HUES48 (cell line): ENCODE data around the gene NANP.
"Not testable (repeated sequence)": the region's sequence is repeated elsewhere in the genome, so short reads cannot be mapped to it uniquely, and the experiment has no call there.

ENCODE experiments used
- H3K27ac ChIP-seq: one replicate; pipeline ENCODE4 v1.7.0; 2013; ENCODE audit warnings: low read depth, low read length, inconsistent platforms
- H3K27me3 ChIP-seq: 2 replicates; pipeline ENCODE4 v1.6.1; 2013; ENCODE audit warnings: mild to moderate bottlenecking, low read length; ENCODE audit not compliant: control insufficient read depth, insufficient read depth
- H3K36me3 ChIP-seq: 2 replicates; pipeline ENCODE4 v1.6.1; 2013; ENCODE audit warnings: low read length; ENCODE audit not compliant: control insufficient read depth, insufficient read depth
- H3K4me1 ChIP-seq: 2 replicates; pipeline ENCODE4 v1.6.1; 2013; ENCODE audit warnings: mild to moderate bottlenecking, low read length; ENCODE audit not compliant: control insufficient read depth, insufficient read depth
- H3K4me3 ChIP-seq: 2 replicates; pipeline ENCODE4 v1.5.1; 2013; ENCODE audit warnings: mild to moderate bottlenecking, low read depth, low read length
- H3K9ac ChIP-seq: 2 replicates; pipeline ENCODE4 v1.6.1; 2013; ENCODE audit warnings: mild to moderate bottlenecking, low read depth, low read length, moderate library complexity
- H3K9me3 ChIP-seq: 2 replicates; pipeline ENCODE4 v1.6.1; 2013; ENCODE audit warnings: low read length; ENCODE audit not compliant: control insufficient read depth, insufficient read depth

The NANP gene

DNA sequence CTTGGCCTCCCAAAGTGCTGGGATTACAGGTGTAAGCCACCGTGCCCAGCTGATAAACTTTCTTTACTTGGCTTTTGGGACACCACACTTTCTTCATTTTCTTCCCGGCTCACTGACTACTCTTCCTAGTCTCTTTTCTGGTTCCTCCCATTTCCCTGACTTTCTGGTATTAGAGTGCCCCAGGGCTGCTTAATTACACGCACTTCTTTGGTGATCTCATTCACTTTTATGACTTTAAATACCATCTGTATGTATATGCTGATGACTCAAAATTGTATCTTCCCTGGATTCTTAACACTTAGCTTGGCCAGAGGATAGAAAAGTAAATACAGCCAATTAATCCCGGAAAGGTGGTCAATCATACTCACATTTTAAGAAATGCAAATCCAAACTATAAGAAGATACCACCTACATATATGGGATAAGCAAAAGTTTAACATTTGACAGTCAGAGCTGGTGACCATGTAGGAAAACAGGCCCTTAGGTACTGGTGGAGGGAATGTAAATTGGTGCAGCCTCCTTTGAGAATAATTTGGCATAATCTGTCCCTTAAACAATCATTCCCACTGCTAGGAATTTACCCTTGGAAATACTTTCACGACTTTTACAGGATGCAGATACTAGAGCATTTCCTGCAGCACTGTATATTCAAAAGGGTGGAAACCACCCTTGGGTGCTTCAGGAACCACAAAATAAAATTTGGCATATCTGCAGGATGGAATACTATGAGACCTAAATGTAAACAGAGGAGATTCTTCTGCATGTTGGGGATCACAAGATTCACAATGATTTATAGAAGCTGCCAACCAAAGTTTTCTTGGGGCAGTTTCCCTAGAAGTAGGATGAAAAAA is 9.4 kb upstream of the NANP start:
- Histone ChIP-seq H3K9me3 (peaks cover 22% of the 10 kb centered on the region), H3K4me1 (no peaks in the 10 kb centered on the region), H3K4me3 (no peak overlapping the region), H3K27me3 (no peaks in the 10 kb centered on the region), H3K9ac (no peak overlapping the region), H3K36me3 (peaks cover 17% of the 10 kb centered on the region; the same call in 1 of the 2 replicates), H3K27ac (no peak overlapping the region)

DNA sequence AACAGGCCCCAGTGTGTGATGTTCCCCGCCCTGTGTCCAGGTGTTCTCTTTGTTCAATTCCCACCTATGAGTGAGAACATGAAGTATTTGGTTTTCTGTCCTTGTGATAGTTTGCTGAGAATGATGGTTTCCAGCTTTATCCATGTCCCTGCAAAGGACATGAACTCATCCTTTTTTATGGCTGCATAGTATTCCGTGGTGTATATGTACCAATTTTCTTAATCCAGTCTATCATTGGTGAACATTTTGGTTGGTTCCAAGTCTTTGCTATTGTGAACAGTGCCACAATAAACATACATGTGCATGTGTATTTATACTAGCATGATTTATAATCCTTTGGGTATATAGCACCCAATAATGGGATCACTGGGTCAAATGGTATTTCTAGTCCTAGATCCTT is 6.8 kb upstream of the NANP start:
- H3K4me1 ChIP-seq, H3K9ac ChIP-seq, H3K9me3 ChIP-seq, H3K27me3 ChIP-seq, H3K4me3 ChIP-seq, H3K27ac ChIP-seq: not testable (repeated sequence)
- peaks cover 10% of the 10 kb centered on the region; the same call in 1 of the 2 replicates for H3K36me3 ChIP-seq

DNA sequence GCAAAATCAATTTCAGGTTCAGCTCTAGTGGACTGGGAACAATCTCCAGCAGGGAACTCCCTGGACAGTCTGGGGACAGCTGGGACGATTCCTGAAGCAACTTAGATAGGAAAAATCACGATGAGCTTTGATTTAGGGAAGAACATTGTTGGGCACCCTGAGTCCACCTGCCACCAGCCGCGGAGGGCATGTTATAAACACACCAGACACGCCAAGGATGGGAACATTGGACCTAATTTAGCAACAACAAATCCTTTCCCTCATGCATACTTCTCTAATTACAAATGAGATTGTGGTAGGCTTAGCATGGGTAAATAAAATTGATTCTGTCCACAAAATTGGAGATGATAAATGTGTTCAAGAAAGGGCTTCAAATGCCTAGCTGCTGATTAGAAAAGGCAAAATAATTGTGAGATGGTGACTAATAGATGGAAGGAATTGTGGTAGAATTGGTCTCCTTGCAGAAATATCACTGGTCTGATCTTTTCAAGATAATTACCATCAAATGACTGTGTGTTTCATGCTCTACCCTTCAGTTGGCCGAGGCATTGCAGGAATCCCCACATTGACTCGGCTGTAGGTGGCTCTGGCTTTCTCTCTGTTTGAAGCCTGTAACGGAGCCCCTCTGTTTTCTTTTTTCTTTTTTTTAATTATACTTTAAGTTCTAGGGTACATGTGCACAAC is 6.1 kb upstream of the NANP start:
- peaks cover 7% of the 10 kb centered on the region; the same call in 1 of the 2 replicates for H3K36me3 ChIP-seq
- no peaks in the 10 kb centered on the region for H3K9me3 ChIP-seq
- H3K27me3 ChIP-seq, result no peaks in the 10 kb centered on the region
- no peak overlapping the region for H3K4me3 ChIP-seq
- no peak overlapping the region for H3K9ac ChIP-seq
- peaks cover 7% of the 10 kb centered on the region; the same call in 1 of the 2 replicates for H3K4me1 ChIP-seq
- H3K27ac ChIP-seq, result no peak overlapping the region

DNA sequence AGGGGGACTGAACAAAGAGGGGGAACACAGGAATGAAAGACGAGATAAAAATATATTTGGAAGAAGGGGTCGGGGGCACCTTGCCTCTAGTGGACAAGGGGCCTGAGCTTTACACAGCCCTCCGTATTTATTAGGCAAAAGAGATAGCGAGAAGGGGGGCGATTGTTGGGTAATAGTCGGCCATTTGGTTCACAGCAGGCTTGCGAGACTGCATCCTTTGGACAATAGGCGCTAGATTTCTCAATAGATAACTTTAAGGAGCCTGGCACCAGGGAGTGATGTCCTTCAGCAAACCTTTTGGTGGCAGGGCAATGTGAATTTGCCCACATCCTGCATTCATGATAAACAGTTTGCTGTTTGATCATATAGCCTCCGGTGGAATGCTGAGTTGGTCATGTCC is 3.0 kb upstream of the NANP start:
- H3K27ac ChIP-seq, result no peak overlapping the region
- no peaks in the 10 kb centered on the region for H3K36me3 ChIP-seq
- no peaks in the 10 kb centered on the region for H3K9me3 ChIP-seq
- peaks cover 23% of the 10 kb centered on the region for H3K4me1 ChIP-seq
- no peak overlapping the region for H3K4me3 ChIP-seq
- peaks cover 21% of the 10 kb centered on the region for H3K27me3 ChIP-seq
- no peak overlapping the region for H3K9ac ChIP-seq

DNA sequence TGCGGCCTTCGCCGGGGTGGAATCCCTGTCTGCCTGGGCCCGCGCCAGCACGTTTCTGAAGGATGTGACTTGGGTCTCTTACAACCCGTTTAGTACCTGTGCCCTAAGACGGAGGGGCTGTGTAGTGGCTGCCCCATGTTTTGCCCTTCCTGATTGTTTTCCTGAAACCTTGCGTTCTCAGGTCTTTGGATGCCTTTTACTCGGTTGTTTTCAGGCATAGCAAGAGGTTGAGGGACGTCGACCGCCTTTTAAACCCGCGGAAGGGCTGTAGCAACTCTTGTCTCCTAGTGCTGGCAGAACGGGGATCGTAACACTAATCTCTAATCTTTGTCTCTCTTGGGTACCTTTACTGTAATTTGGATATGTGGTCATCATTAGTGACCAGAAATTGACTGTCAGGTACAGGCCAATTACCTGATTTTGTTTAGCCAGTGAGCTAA is 706 bp upstream of the NANP start:
- H3K9me3 ChIP-seq, result no peaks in the 10 kb centered on the region
- peak overlapping the region; percentile 80 for H3K9ac ChIP-seq
- H3K27me3 ChIP-seq, result peaks cover 22% of the 10 kb centered on the region
- H3K36me3 ChIP-seq, result no peaks in the 10 kb centered on the region
- peak overlapping the region; percentile 68 for H3K4me3 ChIP-seq
- H3K4me1 ChIP-seq, result peaks cover 23% of the 10 kb centered on the region
- peak overlapping the region; percentile 74 for H3K27ac ChIP-seq

DNA sequence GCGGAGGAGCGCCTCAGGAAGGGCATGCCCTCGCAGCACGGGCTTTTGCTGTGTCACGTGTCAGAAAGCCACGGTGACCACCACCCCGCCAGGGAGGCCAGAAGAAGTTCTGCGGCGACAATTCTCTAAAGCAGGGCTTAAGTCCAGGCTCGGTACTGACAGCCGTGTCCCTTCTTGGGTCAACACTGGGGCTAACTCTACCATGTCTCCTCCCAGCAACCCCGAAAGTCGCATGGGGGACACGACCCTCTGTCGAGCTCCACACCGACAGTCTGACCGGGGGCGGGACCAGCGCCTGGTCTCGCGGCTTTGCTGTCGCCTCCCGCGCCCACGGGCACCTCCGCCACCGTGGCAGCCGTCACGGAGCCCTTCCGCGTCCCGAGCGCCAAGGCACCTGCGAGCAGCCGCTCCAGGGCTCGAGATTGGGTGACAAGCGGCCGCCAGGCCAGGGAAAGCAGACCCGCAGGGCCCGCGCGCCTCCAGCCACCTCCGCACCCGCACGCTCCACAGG is 534 bp downstream of the NANP start:
- no peaks in the 10 kb centered on the region for H3K9me3 ChIP-seq
- H3K4me1 ChIP-seq, result peaks cover 27% of the 10 kb centered on the region
- H3K4me3 ChIP-seq, result peak overlapping the region; percentile 68
- peak overlapping the region; percentile 74 for H3K27ac ChIP-seq
- peak overlapping the region; percentile 80 for H3K9ac ChIP-seq
- H3K27me3 ChIP-seq, result peaks cover 22% of the 10 kb centered on the region
- H3K36me3 ChIP-seq, result no peaks in the 10 kb centered on the region

DNA sequence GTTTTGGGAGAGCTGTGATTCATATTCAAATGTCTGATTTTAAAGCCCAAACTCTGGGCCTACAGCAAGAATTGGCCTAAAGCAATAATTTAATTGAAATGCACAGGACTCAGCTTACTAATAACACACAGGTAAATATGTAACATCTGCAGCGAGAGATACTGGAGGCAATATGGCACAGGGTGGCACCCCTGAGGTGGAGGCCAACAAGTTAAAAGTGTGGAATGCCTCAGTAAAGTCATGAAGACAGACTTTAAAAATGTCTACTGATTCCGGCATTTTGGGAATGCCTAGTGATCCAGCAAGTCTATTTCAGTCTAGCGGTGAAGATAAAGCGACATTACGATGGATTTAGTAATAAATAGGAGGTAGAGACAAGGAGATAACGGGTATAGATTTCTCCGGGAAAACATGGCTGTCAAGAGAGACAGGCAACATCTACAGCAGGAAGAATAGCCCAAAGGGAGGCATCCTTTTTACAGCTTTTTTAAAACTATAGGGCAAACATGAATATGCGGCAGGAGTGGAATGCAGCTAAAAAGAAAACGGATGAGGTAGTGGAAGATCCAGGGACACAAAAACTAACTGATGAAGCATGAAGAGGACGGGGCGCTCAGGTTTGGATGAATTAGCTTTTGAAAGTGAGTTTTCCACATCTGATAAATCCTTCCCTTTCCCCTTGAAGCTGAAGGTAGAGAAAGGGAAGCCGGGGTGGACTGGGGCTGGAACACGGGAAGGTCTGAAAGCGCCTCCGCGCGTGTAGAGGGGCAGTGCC is 1.2 kb downstream of the NANP start:
- H3K27ac ChIP-seq, result no peak overlapping the region
- no peak overlapping the region for H3K9ac ChIP-seq
- peak overlapping the region; percentile 68 for H3K4me3 ChIP-seq
- H3K9me3 ChIP-seq, result no peaks in the 10 kb centered on the region
- peaks cover 27% of the 10 kb centered on the region for H3K4me1 ChIP-seq
- peaks cover 22% of the 10 kb centered on the region for H3K27me3 ChIP-seq
- no peaks in the 10 kb centered on the region for H3K36me3 ChIP-seq

DNA sequence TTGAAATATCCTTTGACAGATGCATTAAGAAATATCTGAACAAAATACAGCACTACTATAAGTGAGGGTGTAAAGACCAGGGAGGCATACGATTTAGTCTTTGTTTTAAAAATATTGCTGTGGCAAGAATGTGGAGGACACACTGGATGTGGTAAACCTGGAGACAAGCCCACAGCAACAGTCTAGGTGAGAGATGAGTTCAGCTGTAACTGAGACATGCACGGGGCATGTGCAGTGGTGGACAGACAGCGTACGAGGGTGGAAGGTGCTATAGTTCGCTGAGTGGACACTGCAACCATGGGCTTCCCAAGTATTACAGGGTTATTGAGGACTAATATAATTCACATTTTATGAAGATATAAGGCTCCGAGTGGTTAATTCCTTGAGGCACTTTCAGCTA is 1.8 kb downstream of the NANP start:
- no peaks in the 10 kb centered on the region for H3K9me3 ChIP-seq
- peaks cover 22% of the 10 kb centered on the region for H3K27me3 ChIP-seq
- H3K4me3 ChIP-seq, result peak overlapping the region; percentile 68; the same call in 1 of the 2 replicates
- H3K27ac ChIP-seq, result no peak overlapping the region
- no peak overlapping the region for H3K9ac ChIP-seq
- no peaks in the 10 kb centered on the region for H3K36me3 ChIP-seq
- peaks cover 27% of the 10 kb centered on the region for H3K4me1 ChIP-seq

DNA sequence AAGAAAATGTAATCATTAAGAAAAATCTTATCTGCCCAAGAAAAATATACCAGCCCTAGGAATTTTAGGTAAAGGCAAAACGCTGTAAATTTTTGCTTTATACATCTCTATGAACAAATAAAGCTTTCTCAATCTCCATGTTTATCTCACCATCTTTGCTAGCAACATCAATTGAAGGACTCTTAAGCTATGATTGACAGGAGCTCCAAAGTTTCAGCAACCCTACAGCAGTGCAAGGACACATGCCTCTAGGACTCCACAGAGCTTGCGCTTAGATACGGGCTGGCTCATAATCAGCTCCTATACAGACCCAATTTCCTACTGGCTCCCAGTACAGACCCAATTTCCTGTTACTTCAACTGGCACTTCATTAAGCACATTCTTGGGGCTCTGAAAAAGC is 4.3 kb downstream of the NANP start:
- Histone ChIP-seq H3K27me3 (peaks cover 19% of the 10 kb centered on the region), H3K9me3 (no peaks in the 10 kb centered on the region), H3K4me3 (no peak overlapping the region), H3K27ac (no peak overlapping the region), H3K36me3 (peaks cover 14% of the 10 kb centered on the region), H3K9ac (no peak overlapping the region), H3K4me1 (peaks cover 18% of the 10 kb centered on the region)

DNA sequence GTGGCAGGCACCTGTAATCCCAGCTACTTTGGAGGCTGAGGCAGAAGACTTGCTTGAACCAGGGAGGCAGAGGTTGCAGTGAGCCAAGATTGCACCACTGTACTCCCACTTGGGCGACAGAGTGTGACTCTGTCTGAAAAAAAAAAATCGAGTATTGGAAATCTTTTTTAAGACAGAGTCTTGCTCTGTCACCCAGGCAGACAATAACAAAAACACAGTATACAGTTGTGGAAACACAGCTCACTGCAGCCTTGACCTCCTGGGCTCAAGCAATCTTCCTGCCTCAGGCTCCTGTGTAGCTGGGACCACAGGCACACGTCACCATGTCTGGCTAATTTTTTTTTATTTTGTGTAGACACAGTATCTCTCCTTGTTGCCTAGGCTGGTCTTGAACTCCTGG is 15.0 kb downstream of the NANP start:
- Histone ChIP-seq H3K27ac (no peak overlapping the region), H3K9ac (no peak overlapping the region), H3K27me3 (no peaks in the 10 kb centered on the region), H3K9me3 (no peaks in the 10 kb centered on the region), H3K36me3 (0 out of 2 replicates have a peak, but pooled peaks cover 3% of the 10 kb centered on the region), H3K4me1 (peaks cover 4% of the 10 kb centered on the region; the same call in 1 of the 2 replicates), H3K4me3 (no peak overlapping the region)
